IMR-90 (cell line): ENCODE data around the gene SELENOM. TPM values are rescaled to one million over a fixed set of nuclear protein-coding genes. Genes with fewer than 3 reads are reported as not detected.

ENCODE experiments used
- ATAC-seq: fragments of 200-7000 bp; cut with Tn5 transposase; 2 replicates; pipeline ENCODE4 v1.9.1; 2020; ENCODE audit warnings: low read depth, mild to moderate bottlenecking, moderate library complexity
- BruUV-seq: library from RNA; stranded (reverse); fragments of 400-500 nt; replicated peaks from 2 replicates; lab custom pipeline; 2021; lab: Mats Ljungman, UMichigan
- CTCF ChIA-PET: fragments of 300-600 bp; formaldehyde crosslinking; extraction: SDS; loops from one replicate; lab custom pipeline; 2021; ENCODE audit warnings: antibody characterized with exemption; lab: Yijun Ruan, JAX
- POLR2A ChIA-PET: fragments of 300-600 bp; sonication (Branson Sonifier 250); formaldehyde crosslinking; loops from one replicate; lab custom pipeline; 2022; ENCODE audit warnings: antibody characterized with exemption; ENCODE audit not compliant: unreplicated experiment; lab: Charles Lee
- DNase-seq: peaks from one replicate; pipeline ENCODE4 v3.0.0; 2013
- H2AFZ ChIP-seq: replicated peaks from 2 replicates; pipeline ENCODE3; 2013; ENCODE audit warnings: low read length, mild to moderate bottlenecking; ENCODE audit not compliant: poor library complexity
- H2AK5ac ChIP-seq: 2 replicates; pipeline ENCODE4 v1.6.1; 2013; ENCODE audit warnings: low read depth, low read length, inconsistent platforms
- H2AK9ac ChIP-seq: replicated peaks from 2 replicates; pipeline ENCODE3; 2013; ENCODE audit warnings: mild to moderate bottlenecking, low read depth, low read length, moderate library complexity; ENCODE audit not compliant: poor library complexity
- H2BK120ac ChIP-seq: 2 replicates; pipeline ENCODE4 v1.6.1; 2013; ENCODE audit warnings: low read depth, low read length, inconsistent platforms
- H2BK15ac ChIP-seq: 3 replicates; pipeline ENCODE4 v1.6.1; 2013; ENCODE audit warnings: low read depth, low read length, inconsistent platforms
- H2BK20ac ChIP-seq: 2 replicates; pipeline ENCODE4 v1.6.1; 2013; ENCODE audit warnings: low read depth, mild to moderate bottlenecking, inconsistent platforms, low read length, moderate library complexity
- H2BK5ac ChIP-seq: 2 replicates; pipeline ENCODE4 v1.6.1; 2013; ENCODE audit warnings: mild to moderate bottlenecking, low read depth, low read length, inconsistent platforms; ENCODE audit not compliant: poor library complexity, severe bottlenecking
- H3K14ac ChIP-seq: replicated peaks from 2 replicates; pipeline ENCODE4 v1.6.1; 2013; ENCODE audit warnings: low read depth, low read length, inconsistent platforms
- H3K18ac ChIP-seq: 2 replicates; pipeline ENCODE4 v1.6.1; 2013; ENCODE audit warnings: low read depth, low read length, control low read depth
- H3K23ac ChIP-seq: 2 replicates; pipeline ENCODE4 v1.6.1; 2013; ENCODE audit warnings: low read depth, low read length, inconsistent platforms
- H3K27ac ChIP-seq: 2 replicates; pipeline ENCODE4 v1.5.1; 2013; ENCODE audit warnings: mild to moderate bottlenecking, control low read depth, low read length; ENCODE audit not compliant: insufficient read depth
- H3K27me3 ChIP-seq: 2 replicates; pipeline ENCODE4 v1.6.1; 2013; ENCODE audit warnings: low read length; ENCODE audit not compliant: control insufficient read depth, insufficient read depth
- H3K36me3 ChIP-seq: 2 replicates; pipeline ENCODE4 v1.6.1; 2013; ENCODE audit warnings: low read length, mixed read lengths; ENCODE audit not compliant: control insufficient read depth, insufficient read depth
- H3K4ac ChIP-seq: 2 replicates; pipeline ENCODE4 v1.6.1; 2013; ENCODE audit warnings: low read depth, low read length, inconsistent platforms
- H3K4me1 ChIP-seq: 2 replicates; pipeline ENCODE4 v1.6.1; 2013; ENCODE audit warnings: low read length, mixed read lengths; ENCODE audit not compliant: control insufficient read depth, insufficient read depth
- H3K4me2 ChIP-seq: 2 replicates; pipeline ENCODE4 v1.6.1; 2013; ENCODE audit warnings: low read depth, mild to moderate bottlenecking, control low read depth, low read length, moderate library complexity
- H3K4me3 ChIP-seq: 2 replicates; pipeline ENCODE4 v1.5.1; 2013; ENCODE audit warnings: low read depth, mild to moderate bottlenecking, control low read depth, low read length, moderate library complexity; ENCODE audit not compliant: insufficient read depth
- H3K56ac ChIP-seq: 2 replicates; pipeline ENCODE4 v1.6.1; 2013; ENCODE audit warnings: low read length, inconsistent platforms; ENCODE audit not compliant: insufficient read depth; ENCODE audit errors: extremely low read depth
- H3K79me1 ChIP-seq, 2 experiments: 2 replicates each; pipeline ENCODE4 v1.6.1; 2013; ENCODE audit warnings: low read length in 2 of 2, inconsistent platforms in 1 of 2, low read depth in 1 of 2
- H3K9ac ChIP-seq: 2 replicates; pipeline ENCODE4 v1.6.1; 2013; ENCODE audit warnings: low read depth, low read length, control low read depth
- H3K9me1 ChIP-seq: 2 replicates; pipeline ENCODE4 v1.6.1; 2013; ENCODE audit warnings: low read length, inconsistent platforms; ENCODE audit not compliant: insufficient read depth
- H3K9me3 ChIP-seq: 2 replicates; pipeline ENCODE4 v1.6.1; 2013; ENCODE audit warnings: low read length; ENCODE audit not compliant: control insufficient read depth, insufficient read depth
- H4K20me1 ChIP-seq: 2 replicates; pipeline ENCODE4 v1.6.1; 2013; ENCODE audit warnings: low read length, inconsistent platforms; ENCODE audit not compliant: insufficient read depth
- H4K5ac ChIP-seq: 2 replicates; pipeline ENCODE4 v1.6.1; 2013; ENCODE audit warnings: mild to moderate bottlenecking, low read depth, low read length, control low read depth
- H4K8ac ChIP-seq, 2 experiments: 2 replicates each; pipeline ENCODE4 v1.6.1; 2013; ENCODE audit warnings: low read depth in 2 of 2, low read length in 2 of 2, control low read depth in 1 of 2, inconsistent platforms in 1 of 2
- H4K91ac ChIP-seq: 2 replicates; pipeline ENCODE4 v1.6.1; 2013; ENCODE audit warnings: low read depth, low read length, inconsistent platforms; ENCODE audit not compliant: insufficient read depth
- BHLHE40 ChIP-seq: fragments of 150-350 bp; IDR thresholded peaks from 2 replicates; pipeline ENCODE4 v1.6.1; 2016; ENCODE audit warnings: mild to moderate bottlenecking, low read depth, low read length
- CHD1 ChIP-seq: IDR thresholded peaks from 2 replicates; pipeline ENCODE4 v1.6.1; 2012; ENCODE audit warnings: low read depth, low read length, improper control_type of control experiment
- FOS ChIP-seq: fragments of 150-350 bp; IDR thresholded peaks from 2 replicates; pipeline ENCODE4 v1.6.1; 2016; ENCODE audit warnings: low read depth, low read length
- RCOR1 ChIP-seq: IDR thresholded peaks from 2 replicates; pipeline ENCODE4 v1.6.1; 2012; ENCODE audit warnings: mild to moderate bottlenecking, low read length, improper control_type of control experiment; ENCODE audit not compliant: insufficient replicate concordance
- SMC3 ChIP-seq: fragments of 150-350 bp; IDR thresholded peaks from 2 replicates; pipeline ENCODE4 v1.6.1; 2016; ENCODE audit warnings: low read depth, mild to moderate bottlenecking, antibody characterized with exemption, low read length, moderate library complexity
- WGBS, 2 experiments: methylation state at CpG; one replicate each; pipeline versions ENCODE4 v1.1.5 to v1.1.7; 2013; ENCODE audit warnings: missing lambda C conversion rate in 2 of 2; ENCODE audit not compliant: insufficient read length in 1 of 2; ENCODE audit errors: extremely low coverage in 2 of 2; 5-methylcytosine and 5-hydroxymethylcytosine counted together
- dilution Hi-C: fragments of 300-500 bp; cut with HindIII; formaldehyde crosslinking; loops from one replicate; pipeline ENCODE4 v1.14.3; 2018; ENCODE audit warnings: low sequenced_read_pairs; ENCODE audit not compliant: unreplicated experiment
- in situ Hi-C: fragments of 300-500 bp; cut with MboI; formaldehyde crosslinking; loops from 3 replicates; pipeline ENCODE4 v1.14.3; 2019; ENCODE audit warnings: low sequenced_read_pairs, inconsistent platforms, mixed read lengths
- intact Hi-C: fragments of 100-400 bp; cut with micrococcal nuclease; formaldehyde crosslinking; loops from 2 replicates; pipeline ENCODE4 v1.10.0; 2022
- polyA plus RNA-seq, 3 experiments: library from polyadenylated mRNA; depleted of rRNA; stranded (reverse); fragments of >200 nt; gene quantifications; 2 replicates each; pipeline ENCODE4 v1.2.3, GENCODE V29; 2012; ENCODE audit warnings: low replicate concordance in 1 of 3
- total RNA-seq: library from RNA; depleted of rRNA; stranded (reverse); fragments of >200 nt; gene quantifications from 2 replicates; pipeline ENCODE4 v1.2.3, GENCODE V29; 2012

The SELENOM gene
- total and polyA plus RNA-seq, 2 of the 4 experiments (the other 2 are of a cell fraction), result 46.2 to 270 TPM

- H2AFZ ChIP-seq, result peak overlapping the region; percentile 56
- H3K27ac ChIP-seq, result no peak overlapping the region
- ATAC-seq, result no peak
- DNase-seq, result no peak
- H3K14ac ChIP-seq, result no peak overlapping the region
- CTCF ChIA-PET, result interaction anchor here (0.6 to 1.3 kb wide), 2 partner anchors 11 to 18 kb away, joined by 3 read pairs; no protein-coding TSS in a partner anchor
- no peak overlapping the region for H3K18ac ChIP-seq
- H3K79me1 ChIP-seq, result no peaks in the 10 kb centered on the region
- WGBS, 2 experiments, result no CpG with 5 or more reads among the region's 6 CpGs
- dilution Hi-C loops (no loop called here), in situ Hi-C loops (no loop called here), intact Hi-C loops (no loop called here)
- no peaks in the 10 kb centered on the region for H3K27me3 ChIP-seq
- TF ChIP-seq CHD1 (no peak), FOS (no peak), SMC3 (no peak), BHLHE40 (no peak), RCOR1 (no peak)
- H4K91ac ChIP-seq, result no peak overlapping the region
- H3K9me3 ChIP-seq, result no peaks in the 10 kb centered on the region
- H4K5ac ChIP-seq, result no peak overlapping the region
- H3K4ac ChIP-seq, result no peak overlapping the region
- H3K23ac ChIP-seq, result no peak overlapping the region; the same call in 1 of the 2 replicates
- H4K20me1 ChIP-seq, result no peaks in the 10 kb centered on the region
- H3K56ac ChIP-seq, result no peak overlapping the region
- POLR2A ChIA-PET, result no interaction called here
- no peak overlapping the region for H3K4me3 ChIP-seq
- H2AK9ac ChIP-seq, result no peak overlapping the region
- peaks cover 5% of the 10 kb centered on the region for H3K4me1 ChIP-seq
- H2BK5ac ChIP-seq, result no peak overlapping the region
- H2BK15ac ChIP-seq, result no peak overlapping the region
- no peak overlapping the region for H3K9ac ChIP-seq
- H2BK120ac ChIP-seq, result no peak overlapping the region
- no TSS peak for BruUV-seq
- 0 out of 2 replicates have a peak, but pooled peaks cover under 1% of the 10 kb centered on the region for H3K9me1 ChIP-seq
- H3K4me2 ChIP-seq, result no peak overlapping the region
- H2BK20ac ChIP-seq, result no peak overlapping the region
- no peaks in the 10 kb centered on the region for H3K36me3 ChIP-seq
- H2AK5ac ChIP-seq, result no peak overlapping the region
- H4K8ac ChIP-seq, result 0 out of 4 replicates have a peak overlapping the region, but pooled peaks of 1 of the 2 experiments have one; percentile 3
Measured at GRCh38 chr22:31064369-31064768, 43.0 kb downstream of the SELENOM start.
